Fibroblast of lung (primary cell): ENCODE measurements around the gene AOAH. TPM values are rescaled to one million over a fixed set of nuclear protein-coding genes. Genes with fewer than 3 reads are reported as not detected.

Source experiments
- DNase-seq, 2 donors: peaks; one replicate each; pipeline versions ENCODE4 v3.0.0 to v3.0.0-alpha.2; 2010; ENCODE audit warnings: low read depth in 2 of 2
- H2AFZ ChIP-seq: 2 replicates; pipeline ENCODE4 v1.5.1; 2012; ENCODE audit warnings: low read length, control low read depth, inconsistent platforms
- H3K27ac ChIP-seq: 2 replicates; pipeline ENCODE4 v1.5.1; 2011; ENCODE audit warnings: low read length, control low read depth; ENCODE audit not compliant: insufficient read depth
- H3K27me3 ChIP-seq: 2 replicates; pipeline ENCODE4 v1.5.1; 2011; ENCODE audit warnings: mild to moderate bottlenecking, low read length; ENCODE audit not compliant: control insufficient read depth, insufficient read depth
- H3K36me3 ChIP-seq: 2 replicates; pipeline ENCODE4 v1.5.1; 2011; ENCODE audit warnings: low read length; ENCODE audit not compliant: control insufficient read depth, insufficient read depth
- H3K4me1 ChIP-seq: 2 replicates; pipeline ENCODE4 v1.5.1; 2011; ENCODE audit warnings: low read length; ENCODE audit not compliant: control insufficient read depth, insufficient read depth; ENCODE audit errors: extremely low read depth
- H3K4me2 ChIP-seq: 2 replicates; pipeline ENCODE4 v1.5.1; 2011; ENCODE audit warnings: low read length, control low read depth; ENCODE audit not compliant: insufficient read depth; ENCODE audit errors: extremely low read depth
- H3K4me3 ChIP-seq, 4 experiments: fragments of 200-600 bp in 1 of 4; sonication (generic) in 1 of 4; replicated peaks in 1 of 4; 2 replicates each; pipeline ENCODE4 v1.5.1; 2011 to 2016; ENCODE audit warnings: low read length in 4 of 4, low read depth in 3 of 4, mild to moderate bottlenecking in 3 of 4, control low read depth in 2 of 4, inconsistent platforms in 1 of 4, mixed read lengths in 1 of 4; ENCODE audit not compliant: insufficient read depth in 1 of 4; ENCODE audit errors: control extremely low read depth in 1 of 4
- H3K79me2 ChIP-seq: 2 replicates; pipeline ENCODE4 v1.5.1; 2012; ENCODE audit warnings: mild to moderate bottlenecking, low read length, inconsistent platforms; ENCODE audit not compliant: control insufficient read depth, insufficient read depth
- H3K9ac ChIP-seq: 2 replicates; pipeline ENCODE4 v1.5.1; 2011; ENCODE audit warnings: mild to moderate bottlenecking, low read length, control low read depth; ENCODE audit not compliant: insufficient read depth
- H3K9me3 ChIP-seq: 2 replicates; pipeline ENCODE4 v1.5.1; 2012; ENCODE audit warnings: low read depth, low read length; ENCODE audit not compliant: control insufficient read depth, insufficient read depth
- H4K20me1 ChIP-seq: 2 replicates; pipeline ENCODE4 v1.5.1; 2011; ENCODE audit warnings: low read length; ENCODE audit not compliant: control insufficient read depth, insufficient read depth; ENCODE audit errors: extremely low read depth
- EZH2 ChIP-seq: IDR thresholded peaks from 2 replicates; pipeline ENCODE4 v1.5.1; 2012; ENCODE audit warnings: low read length, control low read depth, mild to moderate bottlenecking; ENCODE audit errors: missing control alignments
- polyA plus RNA-seq, 2 donors: library from polyadenylated mRNA; depleted of rRNA in 1 of 2; stranded (reverse) in 1 of 2; unstranded in 1 of 2; fragments of >200 nt; gene quantifications; 2 replicates each; pipeline ENCODE4 v1.2.1, GENCODE V29; 2011 to 2012; ENCODE audit warnings: missing spikeins in 1 of 2
- total RNA-seq: library from RNA; depleted of rRNA; stranded (reverse); fragments of >200 nt; gene quantifications from 2 replicates; pipeline ENCODE4 v1.2.1, GENCODE V29; 2014
- TF ChIP-seq, protein P1 (sequence below), 2 donors: IDR thresholded peaks in 1 of 2; conservative IDR thresholded peaks in 1 of 2; 1 replicate in 1 of 2; 2 replicates in 1 of 2; pipeline ENCODE4 v1.5.1; 2011 to 2012; ENCODE audit warnings: low read length in 2 of 2, control low read depth in 1 of 2, inconsistent platforms in 1 of 2, low read depth in 1 of 2, mild to moderate bottlenecking in 1 of 2

The AOAH gene
- total and polyA plus RNA-seq, 2 donors (not counting 1 experiment from before 2014, with no cell fraction given), result not detected

DNA sequence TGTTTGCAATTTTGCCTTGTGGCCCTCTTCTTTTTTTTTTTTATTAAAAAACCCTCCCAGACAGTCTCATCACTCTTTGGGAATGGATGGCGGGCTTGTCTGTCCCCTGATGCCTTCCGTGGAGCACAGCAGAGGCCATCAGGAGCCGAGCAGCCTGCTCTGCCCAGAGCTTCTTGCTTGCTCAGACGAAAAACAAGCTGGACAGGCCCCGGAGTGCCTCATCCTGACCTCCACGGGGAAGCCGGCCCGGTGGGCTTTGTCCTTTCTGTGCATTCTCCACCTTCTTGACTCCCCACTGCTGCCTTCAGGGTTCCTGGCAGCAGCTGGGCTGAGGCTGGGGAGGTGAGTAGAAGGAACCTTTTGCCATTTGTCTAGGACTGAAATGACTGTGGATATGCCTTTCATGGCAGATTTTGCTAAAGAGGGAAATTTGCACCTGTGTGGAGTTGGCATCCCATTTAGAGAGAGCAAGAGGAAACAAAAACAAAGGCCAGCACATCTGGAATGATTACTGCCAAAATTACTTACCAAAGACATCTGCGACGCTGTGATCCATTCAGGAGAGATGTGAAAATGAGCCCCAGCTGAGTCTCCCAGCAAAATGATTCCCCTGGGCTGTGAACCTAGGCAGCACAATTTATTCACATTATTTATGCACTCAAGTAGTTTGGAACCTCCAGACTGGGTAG is 108.3 kb downstream of the AOAH start:
- DNase-seq, result no peak
- Histone ChIP-seq H3K4me1 (no peaks in the 10 kb centered on the region), H3K27me3 (no peaks in the 10 kb centered on the region), H3K4me3 (no peak overlapping the region), H4K20me1 (no peaks in the 10 kb centered on the region), H3K9me3 (no peaks in the 10 kb centered on the region), H3K9ac (no peak overlapping the region), H3K79me2 (no peaks in the 10 kb centered on the region), H3K4me2 (no peak overlapping the region), H2AFZ (no peak overlapping the region), H3K27ac (no peak overlapping the region), H3K36me3 (no peaks in the 10 kb centered on the region)
- TF ChIP-seq, protein P1, sequence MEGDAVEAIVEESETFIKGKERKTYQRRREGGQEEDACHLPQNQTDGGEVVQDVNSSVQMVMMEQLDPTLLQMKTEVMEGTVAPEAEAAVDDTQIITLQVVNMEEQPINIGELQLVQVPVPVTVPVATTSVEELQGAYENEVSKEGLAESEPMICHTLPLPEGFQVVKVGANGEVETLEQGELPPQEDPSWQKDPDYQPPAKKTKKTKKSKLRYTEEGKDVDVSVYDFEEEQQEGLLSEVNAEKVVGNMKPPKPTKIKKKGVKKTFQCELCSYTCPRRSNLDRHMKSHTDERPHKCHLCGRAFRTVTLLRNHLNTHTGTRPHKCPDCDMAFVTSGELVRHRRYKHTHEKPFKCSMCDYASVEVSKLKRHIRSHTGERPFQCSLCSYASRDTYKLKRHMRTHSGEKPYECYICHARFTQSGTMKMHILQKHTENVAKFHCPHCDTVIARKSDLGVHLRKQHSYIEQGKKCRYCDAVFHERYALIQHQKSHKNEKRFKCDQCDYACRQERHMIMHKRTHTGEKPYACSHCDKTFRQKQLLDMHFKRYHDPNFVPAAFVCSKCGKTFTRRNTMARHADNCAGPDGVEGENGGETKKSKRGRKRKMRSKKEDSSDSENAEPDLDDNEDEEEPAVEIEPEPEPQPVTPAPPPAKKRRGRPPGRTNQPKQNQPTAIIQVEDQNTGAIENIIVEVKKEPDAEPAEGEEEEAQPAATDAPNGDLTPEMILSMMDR (conservative IDR thresholded peaks at IDR 0.05 in 1 of 2, IDR thresholded peaks at IDR 0.05 in 1 of 2; ENCODE audit: low read depth in 1 of 2, low read length in 2 of 2), result no peak

DNA sequence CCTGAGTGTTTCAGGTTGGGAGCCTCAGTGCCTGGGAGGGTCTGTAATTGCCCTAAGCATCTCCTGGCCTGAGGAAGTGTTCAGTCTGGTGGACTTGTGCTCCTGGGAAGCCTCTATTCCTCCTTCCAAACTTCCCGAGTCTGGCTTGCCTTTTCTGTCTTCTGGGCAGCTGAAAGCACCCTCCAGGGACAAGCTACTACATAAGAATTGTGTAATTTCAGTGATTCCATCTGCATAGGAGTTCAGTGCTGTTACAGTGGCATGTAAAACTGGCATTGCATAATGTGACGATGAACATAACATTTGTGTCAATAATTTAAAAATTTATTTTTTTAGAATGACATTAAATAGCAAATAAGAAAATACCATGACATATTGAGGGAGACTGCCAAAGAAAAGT is 109.3 kb downstream of the AOAH start:
- Histone ChIP-seq H3K27me3 (no peaks in the 10 kb centered on the region), H3K4me2 (no peak overlapping the region), H3K79me2 (no peaks in the 10 kb centered on the region), H2AFZ (no peak overlapping the region), H3K4me3 (no peak overlapping the region), H3K9ac (no peak overlapping the region), H3K36me3 (no peaks in the 10 kb centered on the region), H3K27ac (no peak overlapping the region), H3K4me1 (no peaks in the 10 kb centered on the region), H3K9me3 (no peaks in the 10 kb centered on the region), H4K20me1 (no peaks in the 10 kb centered on the region)
- TF ChIP-seq, protein P1 (conservative IDR thresholded peaks at IDR 0.05 in 1 of 2, IDR thresholded peaks at IDR 0.05 in 1 of 2; ENCODE audit: low read depth in 1 of 2, low read length in 2 of 2), result no peak
- TF ChIP-seq EZH2, result no peak
- DNase-seq, result no peak

DNA sequence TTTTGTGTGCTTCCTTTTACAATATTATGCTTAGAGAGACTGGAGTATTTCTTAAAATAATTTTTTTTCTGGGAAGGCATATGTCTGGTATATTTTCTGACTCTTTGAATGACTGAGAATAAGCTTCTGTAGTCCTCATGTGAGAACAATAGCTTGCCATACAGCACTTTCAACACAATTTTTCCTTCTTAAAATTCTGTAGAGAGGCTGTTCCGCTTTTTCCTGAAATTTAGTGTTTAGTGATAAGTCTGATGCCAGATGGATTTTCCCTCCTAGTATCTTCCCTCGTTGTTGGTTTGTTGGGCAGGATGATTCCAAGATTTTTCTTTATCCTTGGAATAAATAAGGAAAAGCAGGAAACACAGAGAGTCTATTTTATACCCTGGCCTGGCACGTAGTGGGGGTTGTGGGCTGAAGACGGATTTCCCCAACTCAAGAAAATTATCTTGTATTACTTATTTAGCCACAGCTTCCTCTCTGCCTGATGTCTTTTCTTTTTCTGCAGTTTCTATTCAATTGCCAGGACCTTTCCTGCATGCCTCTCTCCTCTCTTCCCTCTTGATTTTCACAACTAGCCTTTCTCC is 111.2 kb downstream of the AOAH start:
- H3K4me2 ChIP-seq, result no peak overlapping the region
- H3K9ac ChIP-seq, result no peak overlapping the region
- no peak overlapping the region for H3K4me3 ChIP-seq
- no peak overlapping the region for H2AFZ ChIP-seq
- no peaks in the 10 kb centered on the region for H3K27me3 ChIP-seq
- no peak overlapping the region for H3K27ac ChIP-seq
- H3K9me3 ChIP-seq, result no peaks in the 10 kb centered on the region
- no peaks in the 10 kb centered on the region for H4K20me1 ChIP-seq
- H3K36me3 ChIP-seq, result no peaks in the 10 kb centered on the region
- H3K4me1 ChIP-seq, result no peaks in the 10 kb centered on the region
- no peaks in the 10 kb centered on the region for H3K79me2 ChIP-seq
- no peak for DNase-seq
- TF ChIP-seq, protein P1 (conservative IDR thresholded peaks at IDR 0.05 in 1 of 2, IDR thresholded peaks at IDR 0.05 in 1 of 2; ENCODE audit: low read depth in 1 of 2, low read length in 2 of 2), result no peak
- TF ChIP-seq EZH2, result no peak
